Raji (cell line): ENCODE data around the gene SREBF1.
A peak's percentile ranks its signal among the peaks of the same experiment; 100 is the strongest.

Source experiments
- POLR2A ChIP-seq: IDR thresholded peaks from 2 replicates; pipeline ENCODE4 v1.6.1; 2011; ENCODE audit warnings: low read depth, low read length, control low read depth; ENCODE audit not compliant: insufficient read depth

The SREBF1 gene

DNA sequence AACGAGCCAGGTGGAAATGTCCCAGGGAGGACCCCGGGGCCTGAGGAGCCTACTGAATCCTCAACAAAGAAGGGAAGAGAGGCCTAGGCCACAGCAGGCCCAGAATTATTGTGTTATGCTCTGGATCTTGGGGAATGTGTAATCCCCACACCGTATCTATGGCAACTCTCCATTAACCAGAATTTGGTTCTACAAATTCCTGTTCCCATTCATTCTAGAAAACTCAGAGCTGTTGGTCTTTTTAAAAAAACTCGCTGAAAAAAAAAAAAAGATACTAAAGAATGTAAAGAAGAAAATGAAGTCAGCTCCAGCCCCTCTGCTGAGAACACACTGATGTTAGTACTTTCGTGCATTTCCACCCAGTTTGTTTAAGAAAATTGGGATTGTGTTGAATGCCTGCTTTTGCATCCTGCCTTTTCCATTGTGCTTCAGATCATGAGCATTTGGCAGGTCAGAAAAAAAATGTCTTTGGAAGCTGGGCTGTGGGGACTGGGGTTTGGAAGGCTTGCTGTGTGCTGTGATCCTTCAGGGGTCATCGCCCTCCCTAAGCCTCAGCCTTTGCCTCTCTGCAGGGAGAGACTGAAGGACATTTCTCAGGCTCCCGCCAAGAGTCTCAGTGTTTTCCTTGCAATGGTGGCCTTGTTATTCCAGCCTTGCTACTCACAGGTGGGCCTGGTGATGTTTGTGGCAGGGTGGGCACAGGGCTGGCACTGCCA lies 69.5 kb downstream of the SREBF1 start:
- no peak for TF ChIP-seq POLR2A

DNA sequence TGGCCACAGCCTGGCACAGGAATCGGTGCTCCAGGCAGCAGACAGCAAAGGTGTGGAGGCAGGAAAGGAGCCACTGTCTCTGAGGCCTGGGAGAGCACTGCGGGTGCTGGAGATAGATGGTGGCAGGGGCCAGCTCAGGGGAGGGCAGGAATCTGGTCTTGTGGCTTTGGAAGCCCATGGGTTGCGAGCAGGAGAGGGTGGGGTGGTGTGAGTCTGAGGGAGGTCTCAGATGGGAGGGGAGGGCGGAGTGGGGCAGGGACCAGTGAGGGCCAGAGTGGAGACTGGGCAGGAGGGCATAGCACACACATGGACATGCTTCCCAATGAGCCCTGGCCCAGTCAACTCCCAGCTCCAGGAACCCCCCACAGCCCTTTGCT lies 70.1 kb downstream of the SREBF1 start:
- TF ChIP-seq POLR2A, result no peak

DNA sequence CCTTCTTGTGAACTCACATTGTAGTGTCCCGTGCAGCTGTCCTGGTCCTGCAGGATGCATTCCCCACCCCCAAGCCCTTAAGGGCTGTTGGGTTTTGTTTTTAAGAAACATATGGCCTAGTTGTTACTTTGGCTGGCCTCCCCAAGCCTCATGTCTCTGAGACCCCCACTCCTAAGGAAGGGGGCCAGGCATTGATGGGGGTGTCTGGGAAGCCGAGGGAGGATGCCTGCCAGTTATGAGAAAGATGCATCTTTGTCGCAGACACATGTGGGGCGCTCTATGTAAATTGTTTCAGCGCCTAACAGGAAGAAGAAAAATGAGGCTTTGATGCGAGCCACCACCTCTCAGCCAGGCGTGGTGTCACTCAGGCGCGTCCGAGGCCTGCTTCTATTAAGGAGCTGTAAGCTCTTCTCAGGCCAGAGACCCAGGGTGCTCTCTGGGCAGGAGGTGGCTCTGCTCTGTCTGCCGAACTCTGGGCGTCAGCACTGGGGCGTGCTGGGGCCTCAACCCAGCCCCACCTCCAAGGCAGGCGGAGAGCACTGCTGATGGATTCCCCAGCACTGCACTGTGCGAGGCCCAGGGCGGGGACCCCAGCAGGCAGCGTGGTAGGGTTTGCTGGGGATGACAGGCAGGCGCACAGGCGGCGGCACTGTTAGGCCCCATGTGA lies 70.6 kb downstream of the SREBF1 start:
- peak; percentile 31; the same call in 1 of the 2 replicates for TF ChIP-seq POLR2A

DNA sequence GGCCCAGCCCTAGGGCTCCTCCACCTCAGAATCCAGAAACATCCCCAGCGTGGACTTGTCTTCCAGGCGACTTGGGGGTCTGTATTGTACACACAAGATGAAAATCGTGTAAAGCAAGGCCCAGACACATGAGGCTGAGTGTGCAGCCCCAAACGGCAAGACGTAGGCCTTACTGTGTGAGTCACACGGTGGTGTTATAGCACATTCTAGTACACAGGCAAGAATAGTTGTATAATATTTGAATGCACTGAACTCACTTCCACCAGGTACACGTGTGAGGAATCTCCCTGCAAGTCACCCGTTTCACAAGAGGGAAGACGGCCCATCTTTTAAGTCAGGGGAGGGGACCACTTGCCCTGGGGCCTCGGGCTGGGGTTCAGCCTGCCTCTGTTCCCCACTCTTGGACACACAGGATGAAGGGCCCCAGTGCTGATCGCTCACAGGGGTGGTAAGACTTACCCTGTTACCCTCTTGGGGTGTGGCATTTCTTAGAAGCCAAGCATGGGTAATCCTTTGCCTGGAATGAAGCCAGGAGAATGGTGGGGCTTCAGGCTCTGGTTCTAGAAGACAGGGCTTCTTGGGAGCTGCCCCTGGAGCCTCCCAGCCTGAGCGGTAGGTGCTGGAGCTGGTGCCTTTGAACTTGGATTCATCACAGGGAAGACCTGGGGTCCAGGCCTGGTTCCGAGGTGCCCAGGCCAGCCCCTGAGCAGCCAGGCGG lies 71.3 kb downstream of the SREBF1 start:
- no peak for TF ChIP-seq POLR2A

DNA sequence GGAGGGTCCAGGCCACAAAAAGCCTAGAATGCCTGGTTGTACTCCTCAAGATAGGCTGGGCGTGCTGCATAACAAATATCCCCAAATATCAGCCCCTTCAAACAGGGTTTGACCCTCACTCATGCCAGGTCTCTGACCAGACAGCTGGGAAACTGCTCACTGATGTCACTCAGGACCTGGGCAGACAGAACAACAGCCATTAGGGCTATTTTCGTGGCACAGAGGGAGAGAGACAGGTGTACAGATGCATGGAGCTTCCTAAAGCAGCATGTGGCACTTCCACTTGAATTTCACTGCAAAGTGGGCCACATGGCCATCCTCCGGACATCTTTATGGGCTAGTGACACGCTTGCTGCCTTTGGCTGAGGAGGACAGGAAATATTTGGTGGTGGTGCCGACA lies 73.1 kb downstream of the SREBF1 start:
- TF ChIP-seq POLR2A, result no peak

DNA sequence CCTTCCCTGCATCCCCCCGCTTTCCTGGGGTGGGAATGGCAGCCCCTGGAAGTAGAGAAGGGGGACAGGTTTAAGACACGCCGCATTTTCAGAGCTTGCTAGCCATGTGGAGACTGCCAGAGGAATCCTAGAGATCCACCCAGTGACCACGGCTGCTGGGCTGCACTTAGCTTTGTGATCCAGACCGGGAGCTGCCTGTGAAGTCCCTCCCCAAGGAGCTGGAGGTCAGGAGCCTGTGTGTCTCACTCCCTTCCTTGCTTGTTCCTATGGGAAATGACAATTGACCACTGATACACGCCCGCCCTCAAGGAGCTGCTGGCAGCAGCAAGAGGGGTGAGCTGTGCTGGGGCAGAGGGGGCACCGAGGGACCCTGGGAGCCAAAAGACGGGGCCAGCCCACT lies 73.7 kb downstream of the SREBF1 start:
- no peak for TF ChIP-seq POLR2A

DNA sequence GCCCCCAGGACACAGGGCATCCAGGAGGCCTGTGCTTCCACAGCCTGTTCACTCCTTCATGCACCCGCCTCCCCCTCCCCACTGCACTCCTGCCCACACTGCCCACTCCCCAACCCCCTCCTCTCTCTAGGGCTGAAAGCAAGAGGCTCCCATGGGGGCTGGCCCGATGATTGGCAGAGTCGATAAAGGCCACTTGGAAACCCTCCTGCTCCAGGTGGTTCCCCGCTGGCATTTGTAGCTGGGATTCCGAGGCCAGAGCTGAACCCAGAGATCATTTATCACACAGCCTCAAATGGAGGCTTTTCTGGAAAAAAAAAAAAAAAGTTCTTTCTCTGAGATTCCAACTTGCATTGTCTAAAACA lies 74.1 kb downstream of the SREBF1 start:
- TF ChIP-seq POLR2A, result no peak
